Caki2 (cell line): Measurements from ENCODE around the gene GUCY2F. TPM values are rescaled to one million over a fixed set of nuclear protein-coding genes. Genes with fewer than 3 reads are reported as not detected.
A peak's percentile ranks its signal among the peaks of the same experiment; 100 is the strongest.

ENCODE experiments used
- DNase-seq: peaks from one replicate; pipeline ENCODE4 v3.0.0-alpha.2; 2015; ENCODE audit warnings: low read depth
- in situ Hi-C: cut with HindIII; loops from 2 replicates; pipeline ENCODE4 v1.10.0; 2016; ENCODE audit warnings: low sequenced_read_pairs, low pct_unique_long_range_greater_than_20kb, mixed read lengths
- total RNA-seq: library from RNA; depleted of rRNA; stranded (reverse); fragments of >200 nt; shearing (Covaris generic); gene quantifications from 2 replicates; pipeline ENCODE4 v1.2.3, GENCODE V29; 2014; ENCODE audit warnings: low replicate concordance; rRNA removed

GUCY2F gene
- total RNA-seq = not detected in 2 replicates

GRCh38 chrX:109481986-109482385 is at the start of gene GUCY2F:
GUCY2F (minus strand) TSS chrX:109482086; CDS start chrX:109475936, 6,150 bp downstream.
- DNase-seq = no peak
- in situ Hi-C loops = no loop called here

- no peak for DNase-seq
- in situ Hi-C loops = no loop called here
Observed at GRCh38 chrX:109519001-109519400, 37.1 kb upstream of the GUCY2F start.

GRCh38 chrX:109511113-109511512 is 29.2 kb upstream of the GUCY2F start:
- in situ Hi-C loops = no loop called here
- DNase-seq = no peak

GRCh38 chrX:109508915-109509314 is 27.0 kb upstream of the GUCY2F start:
- in situ Hi-C loops = no loop called here
- DNase-seq = no peak

GRCh38 chrX:109501176-109501575 is 19.3 kb upstream of the GUCY2F start:
- no peak for DNase-seq
- in situ Hi-C loops = no loop called here

DNA sequence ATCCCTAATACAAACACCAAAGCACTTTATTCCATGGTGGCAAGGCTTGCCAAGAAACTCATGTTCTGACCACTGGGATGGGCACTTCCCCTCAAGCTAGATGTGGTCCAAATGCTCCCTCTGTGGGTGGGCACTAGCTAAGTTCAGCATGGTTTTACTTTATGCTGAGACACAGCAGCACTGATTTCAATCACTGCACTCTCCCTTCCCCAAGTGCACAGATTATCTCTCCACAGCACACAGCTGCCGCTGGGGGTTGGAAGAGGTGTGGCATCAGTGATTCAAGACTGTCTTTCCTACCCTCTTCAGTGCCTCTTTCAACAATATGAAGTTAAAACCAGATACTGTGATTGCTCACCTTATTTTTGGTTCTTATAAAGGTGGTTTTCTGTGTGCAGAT is 16.5 kb upstream of the GUCY2F start:
- no peak for DNase-seq
- in situ Hi-C loops = no loop called here

DNA sequence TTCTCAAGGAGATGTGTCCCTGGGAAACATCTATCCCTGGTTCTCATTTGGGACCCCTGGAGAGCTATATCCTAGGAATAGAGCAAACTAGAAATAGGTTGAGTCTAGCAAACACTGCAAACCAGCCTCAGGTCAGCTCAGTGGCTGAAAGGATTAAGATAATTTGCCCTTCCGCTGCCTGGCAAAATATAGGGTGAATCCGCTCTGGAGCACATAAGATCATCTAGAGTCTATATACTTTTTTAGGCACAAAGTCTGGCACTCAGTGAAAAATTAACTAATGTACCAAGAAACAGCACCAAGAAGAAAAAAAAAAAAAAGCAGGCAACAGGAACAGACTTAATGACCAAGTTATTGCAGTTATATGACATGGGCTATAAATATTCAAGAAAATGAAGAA is 7.3 kb upstream of the GUCY2F start:
- DNase-seq = no peak
- in situ Hi-C loops = no loop called here

DNA sequence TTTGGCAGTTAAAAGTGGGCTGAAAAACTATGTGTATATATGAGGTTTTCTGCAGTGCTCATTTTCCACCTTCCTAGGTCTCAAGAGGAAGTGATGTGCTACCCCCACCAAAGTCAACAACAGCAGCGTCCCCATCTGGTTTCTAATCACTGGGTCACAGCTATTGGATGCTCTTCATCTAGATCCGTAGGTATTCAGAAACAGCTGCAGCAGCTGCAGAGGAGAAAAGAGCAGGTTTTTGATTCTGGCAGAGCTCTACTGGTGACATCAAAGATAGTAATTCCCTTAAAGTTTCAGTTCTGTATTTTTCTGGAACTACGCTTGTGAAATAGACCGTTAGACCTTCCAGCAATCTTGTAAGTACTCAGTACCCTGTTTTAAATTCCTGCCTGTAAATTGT is 5.8 kb upstream of the GUCY2F start:
- no peak for DNase-seq
- in situ Hi-C loops = no loop called here

- DNase-seq = peak; percentile 64
- in situ Hi-C loops = no loop called here
Observed at GRCh38 chrX:109485470-109486340, 3.8 kb upstream of the GUCY2F start.

DNA sequence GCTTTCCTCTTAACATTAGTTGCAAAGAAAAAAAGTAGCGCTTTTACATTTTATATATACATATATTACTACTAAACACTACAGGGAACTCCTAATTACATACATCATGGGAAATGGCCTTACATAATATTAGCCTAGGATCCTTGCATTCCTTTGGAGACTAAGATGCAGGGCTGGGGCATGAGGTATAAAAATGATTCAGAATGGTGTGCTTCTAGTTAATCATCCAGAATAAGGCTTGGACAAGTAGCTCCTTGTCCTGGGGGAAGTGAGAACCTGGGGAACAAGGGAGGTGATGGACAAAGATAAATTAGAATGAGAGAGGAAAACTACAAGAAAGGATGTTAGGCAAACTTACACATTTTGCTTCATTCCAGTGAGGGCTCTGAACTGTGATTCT is 3.0 kb upstream of the GUCY2F start:
- no peak for DNase-seq
- in situ Hi-C loops = no loop called here

DNA sequence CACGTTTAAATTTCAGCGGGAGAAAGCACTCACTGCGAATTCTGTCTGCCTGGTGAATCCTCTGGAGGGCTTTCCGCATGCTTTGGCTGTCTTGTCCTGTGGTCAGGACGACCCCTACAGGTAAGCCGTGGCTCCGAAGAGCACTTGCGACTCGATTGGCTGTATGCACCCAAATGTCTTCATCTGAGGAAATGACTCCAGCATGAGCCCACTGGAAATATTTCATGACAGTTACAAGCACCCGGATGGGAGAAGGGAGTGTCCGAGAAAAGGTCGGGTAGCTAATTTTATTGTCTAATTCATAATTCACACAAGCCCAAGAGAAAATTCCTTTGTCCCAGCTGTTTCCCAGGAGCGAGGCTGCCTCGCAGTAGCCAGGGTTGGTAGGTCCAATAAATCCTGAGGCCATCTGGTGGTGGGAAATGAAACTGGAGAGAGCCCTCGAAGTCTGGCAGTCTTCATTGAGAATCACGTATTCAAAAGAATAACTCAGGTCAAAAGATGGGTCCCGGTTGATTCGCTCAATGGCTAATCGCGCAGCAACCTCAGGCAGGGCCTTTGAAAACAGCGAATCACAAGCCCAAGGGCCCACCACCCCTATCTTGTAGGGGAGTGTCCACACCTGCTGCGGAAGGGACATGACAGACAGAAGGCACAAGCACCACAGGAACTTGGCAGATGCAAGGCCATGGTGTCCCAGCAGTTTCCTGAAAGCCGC is 6.6 kb downstream of the GUCY2F start:
- peak; percentile 47 for DNase-seq
- in situ Hi-C loops = no loop called here

GRCh38 chrX:109472939-109473735 is 8.7 kb downstream of the GUCY2F start:
- in situ Hi-C loops = no loop called here
- peak; percentile 51 for DNase-seq

GRCh38 chrX:109464231-109464630 is 17.7 kb downstream of the GUCY2F start:
- DNase-seq = no peak
- in situ Hi-C loops = no loop called here

DNA sequence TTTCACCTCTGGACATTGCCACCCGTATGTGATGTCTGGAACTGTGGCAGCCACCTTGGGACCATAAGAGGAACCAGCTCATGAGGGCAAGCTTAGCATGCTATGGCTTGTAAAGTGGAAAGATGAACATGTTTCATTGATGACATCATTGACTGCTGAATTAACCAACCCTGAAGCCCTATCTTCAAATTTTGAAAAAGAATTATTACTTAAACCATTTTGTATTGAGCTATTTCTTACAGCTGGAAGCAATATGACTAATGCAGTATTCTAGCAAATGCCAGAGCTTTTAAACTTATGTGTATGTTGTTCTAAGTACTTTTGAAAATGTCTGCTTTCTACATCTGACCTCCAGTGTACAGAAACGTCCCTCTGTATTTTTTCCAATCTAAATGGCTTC is 18.1 kb downstream of the GUCY2F start:
- no peak for DNase-seq

DNA sequence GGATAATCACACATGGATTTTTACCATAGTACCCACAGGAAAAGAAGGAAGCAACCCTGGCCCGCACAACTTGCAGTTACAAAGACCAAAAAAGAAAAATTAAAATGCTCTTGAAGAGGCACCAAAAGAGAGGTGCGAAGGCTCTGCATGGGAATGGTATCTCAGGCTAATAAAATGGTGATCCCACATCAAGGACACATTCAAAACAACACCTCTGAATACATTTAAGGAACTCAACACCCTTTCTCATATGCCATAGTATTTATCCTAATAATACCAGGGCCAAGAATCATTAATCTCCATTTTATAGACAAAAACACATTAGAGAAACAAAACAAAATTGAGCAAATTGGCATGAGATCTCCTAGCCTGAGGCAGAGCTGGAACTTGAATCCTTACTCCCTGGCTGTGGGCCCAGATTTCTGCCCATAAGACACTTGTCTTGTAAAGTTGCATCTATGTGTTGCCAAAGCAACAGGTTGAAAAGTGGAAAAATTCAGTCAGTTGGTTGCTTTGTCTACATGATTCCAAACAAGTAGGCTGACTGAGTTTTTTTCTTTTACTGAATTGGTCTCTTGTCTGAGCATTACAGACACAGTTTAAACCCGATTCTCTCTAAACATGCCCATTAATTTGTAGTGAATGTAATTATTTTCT is 33.5 kb downstream of the GUCY2F start:
- in situ Hi-C loops = no loop called here
- no peak for DNase-seq

More for the DNA sequence above, 18.1 kb downstream of the GUCY2F start:
- in situ Hi-C loops = no loop called here

GRCh38 chrX:109441266-109441665 is 40.6 kb downstream of the GUCY2F start:
- in situ Hi-C loops = no loop called here
- no peak for DNase-seq

GRCh38 chrX:109440475-109440874 is 41.4 kb downstream of the GUCY2F start:
- no peak for DNase-seq
- in situ Hi-C loops = no loop called here

- no peak for DNase-seq
- in situ Hi-C loops = no loop called here
Observed at GRCh38 chrX:109409181-109409580, 72.7 kb downstream of the GUCY2F start.
